ENCODE measurements around the gene MCF2L. TPM values are rescaled to one million over a fixed set of nuclear protein-coding genes. Genes with fewer than 3 reads are reported as not detected.
A peak's percentile ranks its signal among the peaks of the same experiment; 100 is the strongest.

The MCF2L gene
- total and polyA plus RNA-seq, 9 of the 15 experiments (the other 6 are each of a cell fraction or from before 2014, with no cell fraction given) = 0.05 to 0.25 (median 0.18) TPM; not detected in 5

DNA sequence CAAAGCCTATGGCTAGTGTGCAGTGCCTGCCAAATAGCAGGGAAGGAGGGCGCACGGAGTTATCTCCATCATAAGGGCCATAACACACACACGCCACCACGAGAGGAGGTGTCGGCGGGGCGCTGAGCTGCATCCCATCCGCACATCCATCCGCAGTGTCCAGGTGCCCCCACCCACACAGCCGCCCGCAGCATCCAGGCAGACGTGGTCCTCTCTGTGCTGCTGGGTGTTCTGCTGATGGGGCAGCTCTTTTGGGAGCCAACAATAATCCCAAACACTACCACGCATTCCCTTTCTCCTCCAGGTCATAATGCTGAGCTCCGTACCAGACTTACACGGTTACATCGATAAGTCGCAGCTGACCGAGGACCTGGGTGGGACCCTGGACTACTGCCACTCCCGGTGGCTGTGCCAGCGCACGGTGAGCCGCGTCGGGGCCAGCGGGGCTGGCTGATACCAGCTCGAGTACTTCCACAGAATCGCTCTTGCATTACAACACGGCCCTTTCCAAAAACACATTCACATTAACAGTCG is 95.1 kb downstream of the MCF2L start (continued):
- TF ChIP-seq BRCA1 (IDR thresholded peaks at IDR 0.05) = no peak
- no peak for TF ChIP-seq BRCA1 (CRISPR knock-in tag; IDR thresholded peaks at IDR 0.05)
- TF ChIP-seq GABPB1 (CRISPR knock-in tag; IDR thresholded peaks at IDR 0.05) = no peak
- no peak for TF ChIP-seq RBM34 (IDR thresholded peaks at IDR 0.05; ENCODE audit: borderline replicate concordance, insufficient read depth, low read length)
- TF ChIP-seq, protein P1, sequence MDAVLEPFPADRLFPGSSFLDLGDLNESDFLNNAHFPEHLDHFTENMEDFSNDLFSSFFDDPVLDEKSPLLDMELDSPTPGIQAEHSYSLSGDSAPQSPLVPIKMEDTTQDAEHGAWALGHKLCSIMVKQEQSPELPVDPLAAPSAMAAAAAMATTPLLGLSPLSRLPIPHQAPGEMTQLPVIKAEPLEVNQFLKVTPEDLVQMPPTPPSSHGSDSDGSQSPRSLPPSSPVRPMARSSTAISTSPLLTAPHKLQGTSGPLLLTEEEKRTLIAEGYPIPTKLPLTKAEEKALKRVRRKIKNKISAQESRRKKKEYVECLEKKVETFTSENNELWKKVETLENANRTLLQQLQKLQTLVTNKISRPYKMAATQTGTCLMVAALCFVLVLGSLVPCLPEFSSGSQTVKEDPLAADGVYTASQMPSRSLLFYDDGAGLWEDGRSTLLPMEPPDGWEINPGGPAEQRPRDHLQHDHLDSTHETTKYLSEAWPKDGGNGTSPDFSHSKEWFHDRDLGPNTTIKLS (IDR thresholded peaks at IDR 0.05; ENCODE audit: borderline replicate concordance, low read depth) = no peak
- TF ChIP-seq SRSF3 (IDR thresholded peaks at IDR 0.05; ENCODE audit: insufficient read depth, low read length) = no peak

DNA sequence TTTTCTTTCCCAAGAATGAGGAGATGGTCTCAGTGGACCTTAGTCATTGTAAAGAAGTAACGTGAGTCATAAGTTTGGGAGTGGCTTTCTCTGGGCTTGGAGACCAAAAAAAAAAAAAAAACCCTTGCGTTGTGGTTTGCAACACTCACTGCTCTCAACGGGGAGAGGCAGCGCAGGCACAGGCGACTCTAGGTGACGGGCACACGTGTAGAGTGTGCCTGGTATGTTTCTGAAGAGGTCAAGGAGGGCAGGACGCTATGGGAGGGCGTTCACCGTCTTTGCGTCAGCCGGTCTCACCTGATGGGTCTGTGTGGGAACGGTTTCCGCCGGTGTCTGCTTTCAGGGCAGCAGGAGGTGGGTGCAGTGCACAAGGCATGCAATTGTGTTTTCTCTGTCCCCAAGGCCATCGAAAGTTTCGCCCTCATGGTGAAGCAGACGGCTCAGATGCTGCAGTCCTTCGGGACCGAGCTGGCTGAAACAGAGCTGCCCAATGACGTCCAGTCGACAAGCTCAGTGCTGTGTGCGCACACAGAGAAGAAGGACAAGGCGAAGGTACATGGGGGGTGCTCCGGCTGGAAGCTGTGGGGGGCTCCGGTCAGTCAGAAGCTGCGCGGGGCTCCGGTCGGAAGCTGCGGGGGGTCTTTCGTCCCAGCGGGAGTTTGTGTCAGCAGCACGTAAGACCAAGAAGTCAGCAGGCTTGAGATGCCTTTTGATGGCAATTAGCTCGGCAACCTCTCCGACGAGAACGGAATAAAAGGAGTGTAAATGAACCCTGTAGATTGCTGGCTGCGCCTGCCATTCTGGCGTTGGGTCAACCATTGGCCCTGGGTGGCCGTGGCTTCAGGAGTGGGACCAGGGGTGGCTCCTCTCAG is 95.8 kb downstream of the MCF2L start:
- no peak overlapping the region for H2AFZ ChIP-seq (ENCODE audit: low read depth, low read length)
- H3K9ac ChIP-seq (ENCODE audit: insufficient read depth in 1 of 2, low read depth in 2 of 2, low read length in 2 of 2) = no peak overlapping the region; a peak in 1 of 4 replicates
- H3K4me3 ChIP-seq = no peak overlapping the region
- H3K9me3 ChIP-seq (replicated peaks; ENCODE audit: control insufficient read depth, insufficient read depth, low read depth, low read length) = no peaks in the 10 kb centered on the region
- ATAC-seq (peak; percentile 78), DNase-seq (ENCODE audit: extremely low read depth in 1 of 4, low spot score in 3 of 4) (peak; percentile 30 to 53 (median 36)), FAIRE-seq (peak; percentile 23)
- ChIA-PET CTCF (ENCODE audit: low intra/inter-chr PET ratio) (no interaction called here), POLR2A (interaction anchor here (0.6 to 0.9 kb wide), 2 partner anchors 11 to 1026 kb away, joined by 3 to 5 read pairs; no protein-coding TSS in a partner anchor)
- H3K4me2 ChIP-seq (ENCODE audit: insufficient read depth, low read length) = peak overlapping the region; percentile 60
- no peaks in the 10 kb centered on the region for H3K79me2 ChIP-seq (ENCODE audit: control insufficient read depth, insufficient read depth, low read length)
- no peaks in the 10 kb centered on the region for H3K9me1 ChIP-seq (ENCODE audit: control insufficient read depth, insufficient read depth, low read length)
- intact Hi-C loops (cut with micrococcal nuclease) = no loop called here
- peaks cover 25 to 63% of the 10 kb centered on the region in 2 experiments; a peak in 4 of 5 replicates for H3K27me3 ChIP-seq (ENCODE audit: control insufficient read depth in 2 of 2, insufficient read depth in 2 of 2, low read length in 2 of 2)
- no peak overlapping the region for H3K27ac ChIP-seq (ENCODE audit: extremely low read depth, low read depth, low read length)
- peaks cover 4 to 18% of the 10 kb centered on the region in 2 experiments; a peak in 4 of 5 replicates for H3K4me1 ChIP-seq (replicated peaks in 1 of 2; ENCODE audit: control insufficient read depth in 2 of 2, insufficient read depth in 2 of 2, low read length in 2 of 2)
- no peaks in the 10 kb centered on the region for H3K36me3 ChIP-seq (ENCODE audit: control insufficient read depth, insufficient read depth, low read length)
- no peaks in the 10 kb centered on the region for H4K20me1 ChIP-seq (replicated peaks; ENCODE audit: control insufficient read depth, insufficient read depth, low read length)
- BruUV-seq (replicated peaks) = no TSS peak
- 7% methylated on average over 29 of the region's 41 CpGs for WGBS (ENCODE audit: insufficient coverage, low coverage, missing lambda C conversion rate)
- in situ Hi-C loops (cut with MboI) = no loop called here
- TF ChIP-seq, protein P1 (IDR thresholded peaks at IDR 0.05; ENCODE audit: borderline replicate concordance, low read depth) = no peak
- TF ChIP-seq KDM1A (IDR thresholded peaks at IDR 0.05) = no peak
- TF ChIP-seq EP300 (IDR thresholded peaks at IDR 0.05; ENCODE audit: low read length) = no peak
- TF ChIP-seq ZNF699 (CRISPR knock-in tag; IDR thresholded peaks at IDR 0.05; ENCODE audit: insufficient replicate concordance) = no peak
- no peak for TF ChIP-seq NCOA2 (IDR thresholded peaks at IDR 0.05; ENCODE audit: partially characterized antibody in 2 of 2)
- peak; percentile 44; the same call in 1 of the 2 replicates for TF ChIP-seq JUND (IDR thresholded peaks at IDR 0.05; ENCODE audit: borderline replicate concordance, low read depth, low read length)
- TF ChIP-seq JUND (tag; IDR thresholded peaks at IDR 0.05; ENCODE audit: borderline replicate concordance, low read depth, low read length) = 0 out of 3 replicates have a peak, but pooled peaks have one; percentile 33
- TF ChIP-seq PYGO2 (tag; IDR thresholded peaks at IDR 0.05) = no peak
- TF ChIP-seq, protein P2, sequence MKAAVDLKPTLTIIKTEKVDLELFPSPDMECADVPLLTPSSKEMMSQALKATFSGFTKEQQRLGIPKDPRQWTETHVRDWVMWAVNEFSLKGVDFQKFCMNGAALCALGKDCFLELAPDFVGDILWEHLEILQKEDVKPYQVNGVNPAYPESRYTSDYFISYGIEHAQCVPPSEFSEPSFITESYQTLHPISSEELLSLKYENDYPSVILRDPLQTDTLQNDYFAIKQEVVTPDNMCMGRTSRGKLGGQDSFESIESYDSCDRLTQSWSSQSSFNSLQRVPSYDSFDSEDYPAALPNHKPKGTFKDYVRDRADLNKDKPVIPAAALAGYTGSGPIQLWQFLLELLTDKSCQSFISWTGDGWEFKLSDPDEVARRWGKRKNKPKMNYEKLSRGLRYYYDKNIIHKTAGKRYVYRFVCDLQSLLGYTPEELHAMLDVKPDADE (conservative IDR thresholded peaks at IDR 0.05; ENCODE audit: control insufficient read depth, low read depth, low read length) = no peak
- TF ChIP-seq SOX6 (IDR thresholded peaks at IDR 0.05) = no peak
- no peak for TF ChIP-seq ZNF785 (CRISPR knock-in tag; IDR thresholded peaks at IDR 0.05)

Data from K562 (cell line).